NT2/D1 (cell line): ENCODE data around the gene CCL11.

Source experiments
- DNase-seq: peaks from one replicate; pipeline ENCODE4 v3.0.0-alpha.2; 2011; ENCODE audit warnings: low read depth, low spot score
- H3K27me3 ChIP-seq: 2 replicates; pipeline ENCODE4 v1.6.0; 2011; ENCODE audit warnings: mild to moderate bottlenecking; ENCODE audit not compliant: insufficient read length, insufficient read depth
- H3K36me3 ChIP-seq: 2 replicates; pipeline ENCODE4 v1.6.1; 2011; ENCODE audit warnings: mild to moderate bottlenecking, low read length, mixed read lengths; ENCODE audit not compliant: insufficient read depth, insufficient read length
- H3K4me1 ChIP-seq: 2 replicates; pipeline ENCODE4 v1.5.1; 2011; ENCODE audit not compliant: insufficient read depth, insufficient read length
- H3K4me3 ChIP-seq: 2 replicates; pipeline ENCODE4 v1.5.1; 2011; ENCODE audit warnings: low read depth; ENCODE audit not compliant: insufficient read length
- H3K9ac ChIP-seq: 2 replicates; pipeline ENCODE4 v1.6.0; 2011; ENCODE audit warnings: low read depth; ENCODE audit not compliant: insufficient read length
- H3K9me3 ChIP-seq: 2 replicates; pipeline ENCODE4 v1.5.1; 2011; ENCODE audit warnings: mild to moderate bottlenecking, low read length; ENCODE audit not compliant: insufficient read depth
- SUZ12 ChIP-seq: IDR thresholded peaks from 2 replicates; pipeline ENCODE4 v1.6.1; 2011; ENCODE audit not compliant: insufficient read length, insufficient read depth; ENCODE audit errors: extremely low read depth
- YY1 ChIP-seq: IDR thresholded peaks from 2 replicates; pipeline ENCODE4 v1.6.1; 2011; ENCODE audit not compliant: insufficient read length, insufficient read depth
- ZNF274 ChIP-seq: IDR thresholded peaks from 2 replicates; pipeline ENCODE4 v1.6.1; 2011; ENCODE audit warnings: mild to moderate bottlenecking, low read depth, low read length

Gene CCL11

DNA sequence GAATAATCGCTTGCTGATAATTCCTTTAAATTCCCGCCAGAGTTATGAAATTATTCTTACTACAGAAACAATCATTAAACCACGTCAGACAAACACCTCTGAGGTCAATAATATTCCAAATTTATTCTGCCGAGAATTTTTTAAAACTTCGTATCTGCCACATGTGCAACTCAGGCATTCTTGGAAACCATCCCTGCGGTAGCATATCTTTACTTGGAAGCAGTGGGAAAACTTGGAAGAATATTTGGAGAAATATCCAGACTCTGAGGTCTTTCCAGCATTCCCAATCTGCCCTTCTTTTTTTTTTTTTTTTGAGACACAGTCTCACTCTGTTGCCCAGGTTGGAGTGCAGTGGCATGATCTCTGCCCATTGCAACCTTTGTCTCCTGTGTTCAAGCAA is 2.0 kb upstream of the CCL11 start:
- DNase-seq = no peak
- H3K9ac ChIP-seq = no peak overlapping the region
- H3K9me3 ChIP-seq = no peaks in the 10 kb centered on the region
- TF ChIP-seq YY1 (no peak), ZNF274 (no peak), SUZ12 (no peak)
- H3K4me3 ChIP-seq = no peak overlapping the region
- no peaks in the 10 kb centered on the region for H3K27me3 ChIP-seq
- no peaks in the 10 kb centered on the region for H3K4me1 ChIP-seq
- H3K36me3 ChIP-seq = no peaks in the 10 kb centered on the region

DNA sequence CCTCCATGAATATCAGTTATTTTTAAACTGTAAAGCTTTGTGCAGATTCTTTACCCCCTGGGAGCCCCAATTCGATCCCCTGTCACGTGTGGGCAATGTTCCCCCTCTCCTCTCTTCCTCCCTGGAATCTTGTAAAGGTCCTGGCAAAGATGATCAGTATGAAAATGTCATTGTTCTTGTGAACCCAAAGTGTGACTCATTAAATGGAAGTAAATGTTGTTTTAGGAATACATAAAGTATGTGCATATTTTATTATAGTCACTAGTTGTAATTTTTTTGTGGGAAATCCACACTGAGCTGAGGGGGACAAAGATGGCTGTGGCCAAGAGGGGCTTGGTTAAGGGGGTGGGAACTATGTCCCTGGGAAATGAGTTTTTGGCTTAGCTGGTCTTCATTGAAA is 2.3 kb downstream of the CCL11 start:
- Histone ChIP-seq H3K36me3 (no peaks in the 10 kb centered on the region), H3K27me3 (no peaks in the 10 kb centered on the region), H3K4me1 (no peaks in the 10 kb centered on the region), H3K9me3 (no peaks in the 10 kb centered on the region), H3K4me3 (no peak overlapping the region), H3K9ac (no peak overlapping the region)
- no peak for DNase-seq
- TF ChIP-seq ZNF274 (no peak), SUZ12 (no peak)

DNA sequence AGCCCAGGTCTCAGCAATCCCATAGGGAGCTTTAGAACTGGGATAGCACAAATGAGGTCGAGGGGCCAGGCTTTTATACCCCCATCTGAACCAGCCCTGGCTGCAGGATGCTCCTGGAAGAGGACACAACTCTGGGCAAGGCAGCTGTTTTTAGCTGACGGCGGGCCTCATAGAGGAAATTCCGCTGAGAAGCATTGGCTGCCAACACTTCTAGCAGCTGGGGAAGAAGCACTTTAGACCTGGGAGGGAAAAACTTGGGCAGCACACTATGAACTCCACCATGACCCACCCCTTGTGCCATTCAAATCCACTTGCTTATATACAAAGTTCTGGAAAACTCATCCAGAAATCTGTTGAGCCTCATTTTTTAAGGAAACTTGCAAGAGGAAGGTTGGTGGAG is 5.0 kb downstream of the CCL11 start:
- Histone ChIP-seq H3K27me3 (no peaks in the 10 kb centered on the region), H3K9ac (no peak overlapping the region)

DNA sequence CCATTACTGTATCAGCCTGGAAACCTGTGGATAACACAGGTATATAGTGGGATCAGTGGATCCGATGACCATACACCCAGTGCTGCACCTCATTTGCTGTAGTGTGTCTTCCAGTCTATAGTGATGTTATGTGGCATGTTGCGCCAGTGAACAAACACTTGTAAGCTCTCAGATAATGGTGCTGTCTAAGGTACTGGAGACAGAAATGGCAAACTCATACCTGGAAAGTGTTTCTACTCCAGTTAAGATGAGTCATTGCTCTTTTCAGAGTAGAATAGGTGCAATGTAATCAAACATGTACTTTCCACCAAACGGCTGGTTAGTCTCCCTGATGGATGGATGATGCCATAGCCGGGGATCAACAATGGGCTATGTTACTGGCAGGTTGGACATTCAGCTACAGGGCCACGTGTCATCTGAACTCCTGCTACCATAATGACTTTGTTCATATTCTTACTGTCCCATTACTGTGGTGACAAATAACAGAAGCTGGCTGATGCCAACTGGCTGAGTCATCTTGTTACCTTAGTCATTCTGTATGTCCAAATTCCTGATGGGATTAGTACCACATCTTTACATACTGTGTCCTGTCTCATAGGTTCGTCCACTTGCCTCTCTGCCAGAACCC is 6.3 kb downstream of the CCL11 start:
- no peak for DNase-seq
- TF ChIP-seq YY1 (no peak), SUZ12 (no peak), ZNF274 (no peak)
- H3K4me1 ChIP-seq = no peaks in the 10 kb centered on the region
- H3K9ac ChIP-seq = no peak overlapping the region
- no peak overlapping the region for H3K4me3 ChIP-seq
- no peaks in the 10 kb centered on the region for H3K27me3 ChIP-seq
- no peaks in the 10 kb centered on the region for H3K36me3 ChIP-seq
- H3K9me3 ChIP-seq = no peaks in the 10 kb centered on the region

More for the DNA sequence above, 5.0 kb downstream of the CCL11 start:
- no peaks in the 10 kb centered on the region for H3K4me1 ChIP-seq
- no peak for DNase-seq
- H3K9me3 ChIP-seq = no peaks in the 10 kb centered on the region
- no peak overlapping the region for H3K4me3 ChIP-seq
- TF ChIP-seq SUZ12 (no peak), ZNF274 (no peak), YY1 (no peak)
- H3K36me3 ChIP-seq = no peaks in the 10 kb centered on the region

DNA sequence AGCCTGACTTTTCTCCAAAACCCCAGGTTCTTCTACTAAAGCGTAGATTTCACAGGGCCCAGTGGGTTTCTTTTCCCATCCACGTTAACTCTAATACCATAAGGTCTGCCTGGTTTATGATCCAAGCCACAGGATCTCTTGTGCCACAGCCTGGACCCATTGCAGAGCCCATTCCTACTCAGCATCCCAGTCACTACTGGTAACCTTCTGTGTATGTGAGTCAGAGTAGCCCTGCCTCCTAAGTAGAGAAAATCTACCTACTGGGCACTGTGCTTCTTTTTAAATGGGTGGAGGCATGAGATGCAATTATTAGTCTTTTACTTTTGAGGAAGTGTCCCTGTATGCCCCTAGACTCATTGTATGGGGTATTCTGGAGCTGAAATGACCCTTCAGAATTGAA is 13.5 kb downstream of the CCL11 start:
- Histone ChIP-seq H3K9ac (no peak overlapping the region), H3K27me3 (no peaks in the 10 kb centered on the region), H3K4me1 (no peaks in the 10 kb centered on the region), H3K9me3 (no peaks in the 10 kb centered on the region), H3K4me3 (no peak overlapping the region), H3K36me3 (no peaks in the 10 kb centered on the region)
- no peak for DNase-seq
- TF ChIP-seq YY1 = no peak
- no peak for TF ChIP-seq SUZ12
- no peak for TF ChIP-seq ZNF274

DNA sequence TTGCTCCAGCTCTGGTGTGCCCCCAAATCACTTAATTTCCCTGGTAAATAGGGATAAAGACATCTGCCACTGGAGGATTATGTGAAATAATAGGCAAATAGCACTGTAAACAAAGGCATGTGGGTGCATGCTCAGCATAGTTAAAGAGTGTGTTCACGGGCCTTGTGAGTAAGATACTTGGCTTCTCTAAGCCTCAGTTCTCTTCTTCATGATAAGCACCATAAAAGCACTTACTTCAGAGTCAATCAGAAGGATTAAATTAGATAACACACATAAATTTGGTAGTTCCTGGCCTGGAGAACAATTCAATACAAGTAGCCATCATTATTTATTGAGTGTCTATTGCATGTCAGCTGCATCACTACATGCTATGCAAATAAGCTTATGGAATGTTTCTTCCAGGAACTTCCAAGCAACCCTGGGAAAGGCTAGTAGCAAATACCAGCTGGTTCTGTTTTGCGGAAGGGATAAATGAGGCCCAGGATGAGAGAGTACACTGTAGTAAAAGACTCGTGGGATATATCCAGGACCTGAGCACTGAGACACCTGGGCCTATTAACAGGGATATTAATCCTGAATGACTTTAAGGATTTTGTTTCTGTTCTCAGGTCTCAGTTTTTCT is 14.5 kb downstream of the CCL11 start:
- H3K9ac ChIP-seq = no peak overlapping the region
- H3K9me3 ChIP-seq = no peaks in the 10 kb centered on the region
- H3K36me3 ChIP-seq = no peaks in the 10 kb centered on the region
- no peak overlapping the region for H3K4me3 ChIP-seq
- no peaks in the 10 kb centered on the region for H3K4me1 ChIP-seq
- TF ChIP-seq YY1 = no peak
- no peak for TF ChIP-seq SUZ12
- TF ChIP-seq ZNF274 = no peak
- no peaks in the 10 kb centered on the region for H3K27me3 ChIP-seq
- no peak for DNase-seq

DNA sequence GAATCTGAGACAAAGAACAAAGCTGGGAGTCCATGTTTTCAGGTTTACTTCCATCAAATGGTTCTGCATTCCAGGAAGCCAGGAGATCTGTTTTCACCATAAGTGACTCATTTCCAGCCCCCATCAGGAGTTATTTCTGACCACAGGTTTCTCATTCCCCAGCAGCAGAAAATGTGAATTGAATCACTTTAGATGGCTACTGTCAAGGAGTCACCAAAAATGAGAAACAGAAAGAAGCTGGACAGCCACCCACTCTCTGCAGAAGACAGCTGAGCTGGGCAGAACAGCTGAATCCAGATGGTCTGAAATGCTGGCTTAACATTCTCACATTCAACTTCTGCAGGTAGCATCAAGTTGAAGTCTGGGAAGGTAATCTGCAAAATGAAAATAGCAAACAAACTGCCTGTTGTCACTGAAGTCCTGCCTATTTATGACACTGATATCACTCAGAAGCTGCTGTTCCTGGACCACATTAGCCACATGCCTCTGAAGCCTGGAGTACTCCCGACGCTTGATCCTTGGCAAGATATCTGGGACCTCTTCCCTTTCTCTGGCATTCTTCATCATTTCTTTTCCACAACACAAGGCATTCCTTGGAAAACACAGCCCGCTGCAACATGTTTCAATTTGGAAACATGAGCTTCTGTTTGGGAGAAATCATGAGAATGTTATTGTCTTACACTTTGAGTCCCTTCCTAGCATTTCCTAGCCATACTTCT is 15.3 kb downstream of the CCL11 start:
- H3K36me3 ChIP-seq = no peaks in the 10 kb centered on the region
- H3K27me3 ChIP-seq = no peaks in the 10 kb centered on the region
- no peaks in the 10 kb centered on the region for H3K9me3 ChIP-seq
- H3K4me1 ChIP-seq = no peaks in the 10 kb centered on the region
- no peak for DNase-seq
- H3K4me3 ChIP-seq = no peak overlapping the region
- TF ChIP-seq YY1 (no peak), SUZ12 (no peak), ZNF274 (no peak)
- H3K9ac ChIP-seq = no peak overlapping the region
